Measurements from ENCODE around the gene LRGUK. TPM values are rescaled to one million over a fixed set of nuclear protein-coding genes. Genes with fewer than 3 reads are reported as not detected.

The LRGUK gene
- total and polyA plus RNA-seq, 2 donors (not counting 3 experiments of a cell fraction or from before 2014, with no cell fraction given), result 0.10 to 0.11 TPM

- POLR2A ChIA-PET, result no interaction called here
- no peak overlapping the region for H3K9ac ChIP-seq (replicated peaks; ENCODE audit: extremely low read depth, insufficient read depth, low read length)
- no peak overlapping the region for H2AFZ ChIP-seq (ENCODE audit: low read depth, low read length)
- TF ChIP-seq FOS (IDR thresholded peaks at IDR 0.05; ENCODE audit: borderline replicate concordance, insufficient read depth, low read length) (peak; percentile 55), MAX (IDR thresholded peaks at IDR 0.05; ENCODE audit: insufficient read depth, insufficient read length) (no peak), JUN (IDR thresholded peaks at IDR 0.05; ENCODE audit: borderline replicate concordance, insufficient read depth, insufficient read length, low read depth) (no peak)
- TF ChIP-seq, protein P1, sequence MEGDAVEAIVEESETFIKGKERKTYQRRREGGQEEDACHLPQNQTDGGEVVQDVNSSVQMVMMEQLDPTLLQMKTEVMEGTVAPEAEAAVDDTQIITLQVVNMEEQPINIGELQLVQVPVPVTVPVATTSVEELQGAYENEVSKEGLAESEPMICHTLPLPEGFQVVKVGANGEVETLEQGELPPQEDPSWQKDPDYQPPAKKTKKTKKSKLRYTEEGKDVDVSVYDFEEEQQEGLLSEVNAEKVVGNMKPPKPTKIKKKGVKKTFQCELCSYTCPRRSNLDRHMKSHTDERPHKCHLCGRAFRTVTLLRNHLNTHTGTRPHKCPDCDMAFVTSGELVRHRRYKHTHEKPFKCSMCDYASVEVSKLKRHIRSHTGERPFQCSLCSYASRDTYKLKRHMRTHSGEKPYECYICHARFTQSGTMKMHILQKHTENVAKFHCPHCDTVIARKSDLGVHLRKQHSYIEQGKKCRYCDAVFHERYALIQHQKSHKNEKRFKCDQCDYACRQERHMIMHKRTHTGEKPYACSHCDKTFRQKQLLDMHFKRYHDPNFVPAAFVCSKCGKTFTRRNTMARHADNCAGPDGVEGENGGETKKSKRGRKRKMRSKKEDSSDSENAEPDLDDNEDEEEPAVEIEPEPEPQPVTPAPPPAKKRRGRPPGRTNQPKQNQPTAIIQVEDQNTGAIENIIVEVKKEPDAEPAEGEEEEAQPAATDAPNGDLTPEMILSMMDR (IDR thresholded peaks at IDR 0.05; ENCODE audit: extremely low read depth in 1 of 2, insufficient read depth in 1 of 2, low read depth in 1 of 2, low read length in 2 of 2), result no peak
- no peaks in the 10 kb centered on the region for H3K9me3 ChIP-seq (replicated peaks; ENCODE audit: control insufficient read depth, insufficient read depth, low read length)
- no peaks in the 10 kb centered on the region for H3K36me3 ChIP-seq (ENCODE audit: control insufficient read depth in 2 of 2, extremely low read depth in 1 of 2, insufficient read depth in 2 of 2, low read length in 2 of 2)
- H3K4me1 ChIP-seq (ENCODE audit: control insufficient read depth, extremely low read depth, insufficient read depth, low read length), result peaks cover 8% of the 10 kb centered on the region
- peak overlapping the region; percentile 13 for H3K4me2 ChIP-seq (ENCODE audit: insufficient read depth, low read length)
- CTCF ChIA-PET, result interaction anchor here (0.6 to 2.6 kb wide), 2 partner anchors 72 to 980 kb away, joined by 3 to 9 read pairs; no protein-coding TSS in a partner anchor
- FAIRE-seq (peak; percentile 91), DNase-seq (ENCODE audit: low read depth, low spot score) (peak; percentile 57)
- dilution Hi-C loops (cut with MboI; ENCODE audit: extremely low pct_ligation_motif_present, low sequenced_read_pairs), result no loop called here
- no peaks in the 10 kb centered on the region for H4K20me1 ChIP-seq (replicated peaks; ENCODE audit: control insufficient read depth, extremely low read depth, insufficient read depth, low read length)
- H3K27ac ChIP-seq (ENCODE audit: insufficient read depth, low read depth, low read length), result no peak overlapping the region
- no TSS peak for BruUV-seq (replicated peaks)
- no peaks in the 10 kb centered on the region for H3K9me1 ChIP-seq (replicated peaks; ENCODE audit: control insufficient read depth, extremely low read depth, insufficient read depth, low read length)
- no peak overlapping the region for H3K4me3 ChIP-seq (replicated peaks in 1 of 3; ENCODE audit: insufficient read depth in 1 of 3, low read depth in 1 of 3, low read length in 3 of 3)
- peaks cover 0 to 2% of the 10 kb centered on the region in 2 experiments for H3K27me3 ChIP-seq (ENCODE audit: control insufficient read depth in 2 of 2, insufficient read depth in 2 of 2, low read length in 2 of 2)
- H3K79me2 ChIP-seq (ENCODE audit: control insufficient read depth, insufficient read depth, low read length), result no peaks in the 10 kb centered on the region
- intact Hi-C loops (cut with micrococcal nuclease), result no loop called here
Observed at GRCh38 chr7:134212576-134213546, 85.7 kb downstream of the LRGUK start.
